SK-N-SH treated with all-trans-retinoic acid at 6 μM for 48 hours (cell line): ENCODE results near the gene TSPAN1.

Experiments
- ATAC-seq: fragments of 200-7000 bp; cut with Tn5 transposase; 3 replicates; pipeline ENCODE4 v1.9.1; 2020; ENCODE audit warnings: mild to moderate bottlenecking, moderate library complexity
- ARNTL ChIP-seq: fragments of 450-650 bp; formaldehyde crosslinking; IDR thresholded peaks from 2 replicates; pipeline ENCODE4 v1.5.0; 2020; ENCODE audit warnings: low read depth, mild to moderate bottlenecking, moderate library complexity, borderline replicate concordance
- BACH2 ChIP-seq: fragments of 250-450 bp; sonication (Bioruptor Pico); IDR thresholded peaks from 2 replicates; pipeline ENCODE4 v1.9.0; 2021; ENCODE audit warnings: mild to moderate bottlenecking, borderline replicate concordance
- ESRRG ChIP-seq: fragments of 250-450 bp; sonication (Bioruptor Pico); IDR thresholded peaks from 2 replicates; pipeline ENCODE4 v1.6.1; 2021; ENCODE audit warnings: mild to moderate bottlenecking
- GLIS3 ChIP-seq: fragments of 250-450 bp; sonication (Bioruptor Pico); IDR thresholded peaks from 2 replicates; pipeline ENCODE4 v1.5.0; 2020; ENCODE audit warnings: mild to moderate bottlenecking, moderate library complexity
- ISL1 ChIP-seq: fragments of 250-450 bp; sonication (Bioruptor Pico); IDR thresholded peaks from 2 replicates; pipeline ENCODE4 v2.1.2; 2022; ENCODE audit warnings: mild to moderate bottlenecking, moderate library complexity
- OSR1 ChIP-seq: fragments of 250-450 bp; sonication (Bioruptor Pico); IDR thresholded peaks from 2 replicates; pipeline ENCODE4 v1.8.0; 2022; ENCODE audit warnings: moderate library complexity, mild to moderate bottlenecking, inconsistent platforms
- PATZ1 ChIP-seq: fragments of 250-450 bp; sonication (Bioruptor Pico); IDR thresholded peaks from 2 replicates; pipeline ENCODE4 v1.8.0; 2020; ENCODE audit warnings: mild to moderate bottlenecking, moderate library complexity, borderline replicate concordance
- POU6F1 ChIP-seq: fragments of 250-450 bp; sonication (Bioruptor Pico); IDR thresholded peaks from 2 replicates; pipeline ENCODE4 v1.8.0; 2021; ENCODE audit warnings: low read depth, mild to moderate bottlenecking, moderate library complexity, borderline replicate concordance
- PPARA ChIP-seq: fragments of 250-450 bp; sonication (Bioruptor Pico); IDR thresholded peaks from 2 replicates; pipeline ENCODE4 v1.5.0; 2020; ENCODE audit warnings: mild to moderate bottlenecking, borderline replicate concordance
- RARB ChIP-seq: fragments of 250-450 bp; sonication (Bioruptor Pico); IDR thresholded peaks from 2 replicates; pipeline ENCODE4 v1.8.0; 2021; ENCODE audit warnings: mild to moderate bottlenecking, moderate library complexity
- SNAI2 ChIP-seq: fragments of 250-450 bp; sonication (Bioruptor Pico); IDR thresholded peaks from 2 replicates; pipeline ENCODE4 v1.5.0; 2020; ENCODE audit warnings: mild to moderate bottlenecking, moderate library complexity
- TCF4 ChIP-seq: fragments of 250-450 bp; sonication (Bioruptor Pico); IDR thresholded peaks from 2 replicates; pipeline ENCODE4 v1.8.0; 2021; ENCODE audit warnings: mild to moderate bottlenecking, moderate library complexity, borderline replicate concordance
- TOX ChIP-seq: fragments of 250-450 bp; sonication (Bioruptor Pico); IDR thresholded peaks from 2 replicates; pipeline ENCODE4 v1.8.0; 2021; ENCODE audit warnings: mild to moderate bottlenecking, moderate library complexity, borderline replicate concordance
- ZFP3 ChIP-seq: fragments of 250-450 bp; sonication (Bioruptor Pico); IDR thresholded peaks from 2 replicates; pipeline ENCODE4 v1.5.0; 2020; ENCODE audit warnings: mild to moderate bottlenecking, moderate library complexity
- ZNF565 ChIP-seq: fragments of 450-650 bp; formaldehyde crosslinking; conservative IDR thresholded peaks from 2 replicates; pipeline ENCODE4 v1.5.0; 2020; ENCODE audit warnings: low read depth, mild to moderate bottlenecking, moderate library complexity
- ZNF70 ChIP-seq: fragments of 450-650 bp; formaldehyde crosslinking; IDR thresholded peaks from 2 replicates; pipeline ENCODE4 v1.5.0; 2020; ENCODE audit warnings: mild to moderate bottlenecking, moderate library complexity
- ZNF8 ChIP-seq: fragments of 450-650 bp; formaldehyde crosslinking; IDR thresholded peaks from 2 replicates; pipeline ENCODE4 v1.5.0; 2020; ENCODE audit warnings: mild to moderate bottlenecking, moderate library complexity
- TF ChIP-seq, protein P1 (sequence below): fragments of 250-450 bp; sonication (Bioruptor Pico); IDR thresholded peaks from 2 replicates; pipeline ENCODE4 v1.5.0; 2020; ENCODE audit warnings: mild to moderate bottlenecking, moderate library complexity
- TF ChIP-seq, protein P2 (sequence below): fragments of 250-450 bp; sonication (Bioruptor Pico); IDR thresholded peaks from 2 replicates; pipeline ENCODE4 v1.5.1; 2020; ENCODE audit warnings: low read depth, mild to moderate bottlenecking, moderate library complexity

TSPAN1 gene

DNA sequence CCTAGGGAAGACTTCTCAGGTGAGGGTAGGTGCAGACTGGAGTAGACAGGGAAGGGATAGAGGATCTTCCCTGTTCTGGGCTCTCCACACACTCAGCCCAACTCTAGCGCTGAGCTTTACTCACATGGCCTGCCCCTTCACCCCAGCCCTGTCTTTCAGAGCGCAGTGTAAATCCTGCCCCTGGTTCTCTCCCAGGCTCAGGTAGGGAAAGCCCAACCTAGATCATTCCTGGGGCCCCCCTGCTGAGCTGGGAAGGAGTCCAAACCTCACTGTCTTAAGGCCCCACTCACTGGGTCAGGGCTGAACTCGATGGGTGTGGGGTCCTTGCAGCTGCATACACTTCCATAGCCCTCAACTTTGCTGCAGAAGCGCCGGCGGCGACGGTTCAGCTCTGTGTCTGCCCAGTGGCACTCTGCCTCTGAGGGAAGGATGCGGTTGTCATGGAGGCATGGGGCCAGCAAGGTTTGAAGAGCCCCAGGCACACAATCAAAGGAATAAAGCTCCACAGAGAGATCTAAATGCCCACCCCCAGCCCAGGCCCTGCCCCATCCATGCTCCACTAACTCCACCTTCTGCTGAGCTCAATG lies 19.2 kb downstream of the TSPAN1 start:
- ATAC-seq = no peak
- no peak for TF ChIP-seq ZFP3 (CRISPR knock-in tag)

DNA sequence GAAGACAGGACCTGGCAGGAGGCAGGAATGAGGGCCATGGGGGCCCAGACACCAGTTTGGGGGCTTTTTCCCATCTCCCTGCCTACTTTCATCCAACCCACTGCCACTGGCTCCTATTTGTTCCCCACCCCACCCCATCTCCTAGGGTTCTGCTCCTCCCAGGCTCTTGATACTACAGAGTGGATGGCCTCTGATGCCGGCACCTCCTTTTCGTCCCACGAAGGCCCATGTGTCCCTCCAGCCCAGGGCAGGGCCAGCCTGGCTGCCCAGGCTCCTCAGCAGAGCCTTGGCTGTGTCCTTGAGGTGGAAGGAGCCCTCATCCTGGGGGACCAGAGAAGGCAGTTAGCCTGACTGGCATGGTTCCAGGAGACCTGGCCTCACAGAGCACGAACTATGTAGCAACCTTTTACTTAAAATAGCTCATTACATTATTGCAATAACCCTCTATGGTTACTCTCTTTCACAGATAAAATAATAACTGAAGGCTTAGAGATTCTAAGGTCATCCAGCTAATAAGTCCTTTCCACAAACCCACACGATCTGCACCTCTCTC lies 19.8 kb downstream of the TSPAN1 start:
- ATAC-seq = no peak
- no peak for TF ChIP-seq SNAI2 (CRISPR knock-in tag)
- no peak for TF ChIP-seq ZNF565 (CRISPR knock-in tag)
- TF ChIP-seq RARB (CRISPR knock-in tag) = no peak
- no peak for TF ChIP-seq ZNF70 (CRISPR knock-in tag)
- TF ChIP-seq, protein P1, sequence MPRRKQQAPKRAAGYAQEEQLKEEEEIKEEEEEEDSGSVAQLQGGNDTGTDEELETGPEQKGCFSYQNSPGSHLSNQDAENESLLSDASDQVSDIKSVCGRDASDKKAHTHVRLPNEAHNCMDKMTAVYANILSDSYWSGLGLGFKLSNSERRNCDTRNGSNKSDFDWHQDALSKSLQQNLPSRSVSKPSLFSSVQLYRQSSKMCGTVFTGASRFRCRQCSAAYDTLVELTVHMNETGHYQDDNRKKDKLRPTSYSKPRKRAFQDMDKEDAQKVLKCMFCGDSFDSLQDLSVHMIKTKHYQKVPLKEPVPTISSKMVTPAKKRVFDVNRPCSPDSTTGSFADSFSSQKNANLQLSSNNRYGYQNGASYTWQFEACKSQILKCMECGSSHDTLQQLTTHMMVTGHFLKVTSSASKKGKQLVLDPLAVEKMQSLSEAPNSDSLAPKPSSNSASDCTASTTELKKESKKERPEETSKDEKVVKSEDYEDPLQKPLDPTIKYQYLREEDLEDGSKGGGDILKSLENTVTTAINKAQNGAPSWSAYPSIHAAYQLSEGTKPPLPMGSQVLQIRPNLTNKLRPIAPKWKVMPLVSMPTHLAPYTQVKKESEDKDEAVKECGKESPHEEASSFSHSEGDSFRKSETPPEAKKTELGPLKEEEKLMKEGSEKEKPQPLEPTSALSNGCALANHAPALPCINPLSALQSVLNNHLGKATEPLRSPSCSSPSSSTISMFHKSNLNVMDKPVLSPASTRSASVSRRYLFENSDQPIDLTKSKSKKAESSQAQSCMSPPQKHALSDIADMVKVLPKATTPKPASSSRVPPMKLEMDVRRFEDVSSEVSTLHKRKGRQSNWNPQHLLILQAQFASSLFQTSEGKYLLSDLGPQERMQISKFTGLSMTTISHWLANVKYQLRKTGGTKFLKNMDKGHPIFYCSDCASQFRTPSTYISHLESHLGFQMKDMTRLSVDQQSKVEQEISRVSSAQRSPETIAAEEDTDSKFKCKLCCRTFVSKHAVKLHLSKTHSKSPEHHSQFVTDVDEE (CRISPR knock-in tag) = no peak
- TF ChIP-seq PPARA = no peak
- no peak for TF ChIP-seq TCF4 (CRISPR knock-in tag)
- TF ChIP-seq GLIS3 (CRISPR knock-in tag) = no peak
- TF ChIP-seq OSR1 = no peak
- TF ChIP-seq ISL1 = no peak
- no peak for TF ChIP-seq POU6F1 (CRISPR knock-in tag)
- TF ChIP-seq ESRRG = no peak

DNA sequence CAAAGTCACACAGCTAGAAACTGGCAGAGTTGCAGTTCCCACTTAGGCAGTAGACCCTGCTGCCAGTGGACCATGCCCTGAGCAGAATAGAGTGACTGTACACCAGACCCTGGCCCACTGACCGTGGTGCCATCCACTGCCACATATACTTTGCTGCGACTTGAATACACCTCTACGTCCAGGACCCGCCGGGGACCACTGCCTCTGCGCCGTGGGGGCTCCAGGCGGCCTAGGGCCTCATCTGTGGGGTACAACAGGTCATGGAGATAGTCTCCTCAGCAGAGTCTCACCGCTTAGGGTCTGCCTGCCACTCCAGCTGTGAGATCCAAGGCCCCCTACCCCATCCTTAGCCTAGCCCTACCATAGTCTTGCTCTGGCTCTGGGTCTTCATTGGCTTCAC lies 21.7 kb downstream of the TSPAN1 start:
- no peak for ATAC-seq
- TF ChIP-seq RARB (CRISPR knock-in tag) = no peak
- no peak for TF ChIP-seq GLIS3 (CRISPR knock-in tag)
- TF ChIP-seq, all 23 proteins: peak for 0

- no peak for TF ChIP-seq PATZ1 (CRISPR knock-in tag)
- TF ChIP-seq ZNF565 (CRISPR knock-in tag) = no peak
- no peak for TF ChIP-seq RARB (CRISPR knock-in tag)
- TF ChIP-seq BACH2 = no peak
- ATAC-seq = no peak
Measured at GRCh38 chr1:46197560-46197963, 22.7 kb downstream of the TSPAN1 start.

DNA sequence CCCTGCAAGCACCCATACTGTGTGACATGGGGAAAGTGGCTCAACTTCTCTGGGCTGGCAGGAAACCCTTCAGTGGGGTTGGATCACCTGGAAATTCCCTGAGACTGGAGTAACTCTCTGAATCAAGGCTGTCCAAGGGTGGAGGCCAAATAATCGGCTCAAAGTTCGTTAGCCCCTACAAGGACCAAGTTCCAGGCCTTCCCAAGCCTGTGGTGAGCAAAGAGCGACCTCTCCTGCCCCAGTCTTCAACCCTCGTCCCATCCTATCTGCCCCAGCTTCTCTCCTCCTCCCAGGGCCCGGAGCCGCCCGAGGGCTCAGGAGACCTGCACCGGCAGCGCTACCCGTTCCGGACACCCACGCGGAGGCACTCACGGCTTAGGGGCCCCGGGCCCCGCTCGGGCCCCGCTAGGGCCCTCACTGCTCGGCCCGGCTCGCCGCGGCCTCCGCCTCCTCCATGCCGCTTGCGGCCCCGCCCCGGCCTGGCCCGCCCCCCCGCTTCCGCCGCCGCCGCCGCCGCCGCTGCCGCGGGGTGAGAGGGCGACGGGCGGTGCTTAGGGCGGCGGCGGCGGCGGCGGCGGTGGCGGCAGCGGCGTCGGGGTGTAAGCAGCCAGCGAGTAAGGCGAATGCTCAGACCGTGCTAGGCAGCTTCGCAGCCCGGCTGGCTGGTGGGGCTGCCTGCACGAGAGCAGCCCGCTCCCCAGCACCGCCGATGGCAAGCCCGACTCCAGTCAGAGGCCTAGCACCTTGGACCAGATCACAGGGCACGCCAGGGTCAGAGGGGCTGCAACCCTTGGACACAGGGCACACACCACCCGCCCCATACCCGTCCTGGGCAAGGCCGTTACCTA lies 23.3 kb downstream of the TSPAN1 start, which contains the start of gene POMGNT1:
Gene POMGNT1, minus strand, starts transcription at position 471 of the 848 bp plus-strand sequence. CDS start 613 bp downstream, outside the sequence.
- ATAC-seq = peak; percentile 83
- TF ChIP-seq ISL1 (no peak), PPARA (no peak), ARNTL (CRISPR knock-in tag) (no peak), TCF4 (CRISPR knock-in tag) (no peak), SNAI2 (CRISPR knock-in tag) (no peak), ZNF8 (CRISPR knock-in tag) (no peak), PATZ1 (CRISPR knock-in tag) (no peak), TOX (no peak), ZNF565 (CRISPR knock-in tag) (no peak), BACH2 (no peak), ZNF70 (CRISPR knock-in tag) (no peak), ZFP3 (CRISPR knock-in tag) (no peak)
- TF ChIP-seq, protein P1 (CRISPR knock-in tag) = no peak
- TF ChIP-seq, protein P2, sequence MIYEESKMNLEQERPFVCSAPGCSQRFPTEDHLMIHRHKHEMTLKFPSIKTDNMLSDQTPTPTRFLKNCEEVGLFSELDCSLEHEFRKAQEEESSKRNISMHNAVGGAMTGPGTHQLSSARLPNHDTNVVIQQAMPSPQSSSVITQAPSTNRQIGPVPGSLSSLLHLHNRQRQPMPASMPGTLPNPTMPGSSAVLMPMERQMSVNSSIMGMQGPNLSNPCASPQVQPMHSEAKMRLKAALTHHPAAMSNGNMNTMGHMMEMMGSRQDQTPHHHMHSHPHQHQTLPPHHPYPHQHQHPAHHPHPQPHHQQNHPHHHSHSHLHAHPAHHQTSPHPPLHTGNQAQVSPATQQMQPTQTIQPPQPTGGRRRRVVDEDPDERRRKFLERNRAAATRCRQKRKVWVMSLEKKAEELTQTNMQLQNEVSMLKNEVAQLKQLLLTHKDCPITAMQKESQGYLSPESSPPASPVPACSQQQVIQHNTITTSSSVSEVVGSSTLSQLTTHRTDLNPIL (CRISPR knock-in tag) = no peak
